ENCODE results near the gene USP36. TPM values are rescaled to one million over a fixed set of nuclear protein-coding genes. Genes with fewer than 3 reads are reported as not detected.

USP36 gene
- total RNA-seq, 3 donors from 2014 or later = 50.2 to 58.8 (median 55.4) TPM

GRCh38 chr17:78853926-78854394, 13.3 kb upstream of the USP36 start:
- H3K9me3 ChIP-seq = no peaks in the 10 kb centered on the region
- H3K4me1 ChIP-seq = no peaks in the 10 kb centered on the region
- no peak overlapping the region for H3K4me3 ChIP-seq
- DNase-seq (ENCODE audit: low spot score in 2 of 2) = no peak
- H3K27me3 ChIP-seq = no peaks in the 10 kb centered on the region
- intact Hi-C loops (cut with DNase I; ENCODE audit: low total_unique reads) = no loop called here
- TF ChIP-seq POLR2AphosphoS5 (IDR thresholded peaks at IDR 0.05) = no peak
- no peak for TF ChIP-seq CTCF (IDR thresholded peaks at IDR 0.05)
- no peak for TF ChIP-seq POLR2A (IDR thresholded peaks at IDR 0.05)
- H3K27ac ChIP-seq = no peak overlapping the region
- H3K36me3 ChIP-seq = no peaks in the 10 kb centered on the region

- Histone ChIP-seq H3K27ac (no peak overlapping the region), H3K4me1 (no peaks in the 10 kb centered on the region), H3K27me3 (no peaks in the 10 kb centered on the region), H3K36me3 (no peaks in the 10 kb centered on the region), H3K9me3 (no peaks in the 10 kb centered on the region), H3K4me3 (no peak overlapping the region)
- TF ChIP-seq POLR2AphosphoS5 (IDR thresholded peaks at IDR 0.05) (no peak), POLR2A (IDR thresholded peaks at IDR 0.05) (no peak), CTCF (IDR thresholded peaks at IDR 0.05) (no peak)
- intact Hi-C loops (cut with DNase I; ENCODE audit: low total_unique reads) = no loop called here
- DNase-seq (ENCODE audit: low spot score in 2 of 2) = no peak
Measured at GRCh38 chr17:78852709-78853121, 12.1 kb upstream of the USP36 start.

DNA sequence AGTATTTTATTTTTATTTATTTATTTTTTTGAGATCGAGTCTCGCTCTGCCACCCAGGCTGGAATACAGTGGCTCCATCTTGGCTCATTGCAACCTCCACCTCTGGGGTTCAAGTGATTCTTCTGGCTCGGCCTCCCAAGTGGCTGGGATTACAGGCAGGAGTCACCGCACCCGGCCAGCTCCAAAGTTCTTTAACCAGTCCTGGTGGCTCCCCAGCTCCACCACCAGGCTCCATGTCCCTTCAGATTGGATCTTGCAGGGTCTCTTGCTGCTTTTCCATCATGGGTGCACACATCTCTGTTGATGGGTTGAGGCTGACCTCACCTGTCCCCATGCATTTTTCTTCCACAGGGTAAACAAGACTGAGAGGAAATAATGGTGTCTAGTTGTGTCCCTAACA, 8.4 kb upstream of the USP36 start:
- no peak overlapping the region for H3K4me3 ChIP-seq
- H3K27ac ChIP-seq = no peak overlapping the region
- DNase-seq (ENCODE audit: low spot score in 2 of 2) = no peak
- H3K9me3 ChIP-seq = no peaks in the 10 kb centered on the region
- TF ChIP-seq CTCF (IDR thresholded peaks at IDR 0.05) (no peak), POLR2AphosphoS5 (IDR thresholded peaks at IDR 0.05) (no peak), POLR2A (IDR thresholded peaks at IDR 0.05) (no peak)
- intact Hi-C loops (cut with DNase I; ENCODE audit: low total_unique reads) = no loop called here
- H3K36me3 ChIP-seq = no peaks in the 10 kb centered on the region
- H3K27me3 ChIP-seq = no peaks in the 10 kb centered on the region
- no peaks in the 10 kb centered on the region for H3K4me1 ChIP-seq

DNA sequence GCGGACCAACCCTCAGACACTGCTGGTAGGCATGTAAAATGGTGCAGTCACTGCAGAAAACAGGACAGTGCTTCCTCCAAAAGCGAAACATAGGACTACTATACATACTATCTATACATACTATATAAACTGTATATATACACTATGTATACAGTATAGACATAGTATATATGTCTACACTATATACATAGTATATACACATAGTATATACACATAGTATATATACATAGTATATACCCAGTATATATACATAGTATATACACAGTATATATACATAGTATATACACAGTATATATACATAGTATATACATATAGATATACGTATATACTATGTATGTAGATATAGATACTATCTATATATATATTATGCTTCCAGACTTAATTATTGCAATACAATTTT, 6.4 kb upstream of the USP36 start:
- no peak overlapping the region for H3K4me3 ChIP-seq
- TF ChIP-seq POLR2A (IDR thresholded peaks at IDR 0.05) = no peak
- no peak for TF ChIP-seq CTCF (IDR thresholded peaks at IDR 0.05)
- TF ChIP-seq POLR2AphosphoS5 (IDR thresholded peaks at IDR 0.05) = no peak
- H3K4me1 ChIP-seq = no peaks in the 10 kb centered on the region
- DNase-seq (ENCODE audit: low spot score in 2 of 2) = no peak
- intact Hi-C loops (cut with DNase I; ENCODE audit: low total_unique reads) = no loop called here
- H3K27me3 ChIP-seq = no peaks in the 10 kb centered on the region
- H3K36me3 ChIP-seq = no peaks in the 10 kb centered on the region
- no peak overlapping the region for H3K27ac ChIP-seq
- H3K9me3 ChIP-seq = no peaks in the 10 kb centered on the region

- intact Hi-C loops (cut with DNase I; ENCODE audit: low total_unique reads) = loop anchor here (1.0 kb wide), 1 partner anchor 49 kb away; no protein-coding TSS in a partner anchor
- TF ChIP-seq POLR2AphosphoS5 (IDR thresholded peaks at IDR 0.05) (no peak), CTCF (IDR thresholded peaks at IDR 0.05) (no peak), POLR2A (IDR thresholded peaks at IDR 0.05) (no peak)
- Histone ChIP-seq H3K27me3 (no peaks in the 10 kb centered on the region), H3K27ac (no peak overlapping the region), H3K4me1 (peaks cover 0 to 3% of the 10 kb centered on the region in 2 donors), H3K9me3 (no peaks in the 10 kb centered on the region), H3K4me3 (no peak overlapping the region), H3K36me3 (no peaks in the 10 kb centered on the region)
- DNase-seq (ENCODE audit: low spot score in 2 of 2) = no peak
Measured at GRCh38 chr17:78844301-78845005, 3.8 kb upstream of the USP36 start.

All from breast epithelium (tissue), 4 donors.